Left ventricle myocardium inferior (tissue), 1 donor: ENCODE measurements around the gene NINL. TPM values are rescaled to one million over a fixed set of nuclear protein-coding genes. Genes with fewer than 3 reads are reported as not detected.

Source experiments
- DNase-seq: peaks from one replicate; pipeline ENCODE4 v3.0.0-alpha.2; 2020
- H3K27ac ChIP-seq: fragments of 200-600 bp; replicated peaks from 2 replicates; pipeline ENCODE4 v1.8.0; 2021
- H3K27me3 ChIP-seq: fragments of 200-600 bp; 2 replicates; pipeline ENCODE4 v1.8.0; 2021; ENCODE audit warnings: low read depth
- H3K36me3 ChIP-seq: fragments of 200-600 bp; 2 replicates; pipeline ENCODE4 v1.8.0; 2021
- H3K4me1 ChIP-seq: fragments of 200-600 bp; 2 replicates; pipeline ENCODE4 v1.8.0; 2021
- H3K4me3 ChIP-seq: fragments of 200-600 bp; 2 replicates; pipeline ENCODE4 v1.8.0; 2021; ENCODE audit warnings: mild to moderate bottlenecking, moderate library complexity
- H3K9me3 ChIP-seq: fragments of 200-600 bp; replicated peaks from 2 replicates; pipeline ENCODE4 v1.8.0; 2021
- CTCF ChIP-seq: fragments of 200-600 bp; IDR thresholded peaks from 2 replicates; pipeline ENCODE4 v1.8.0; 2021; ENCODE audit warnings: antibody characterized with exemption, mild to moderate bottlenecking, borderline replicate concordance
- intact Hi-C: fragments of 100-400 bp; cut with micrococcal nuclease; formaldehyde crosslinking; loops from one replicate; pipeline ENCODE4 v1.11.0; 2022
- total RNA-seq: library from RNA; stranded (reverse); fragmentation: NEBNext Ultra II Directional; extraction: Animal tissue kit (Norgen Biotek cat#: 25700); gene quantifications from one replicate; pipeline ENCODE4 v1.2.1, GENCODE V29; 2021
- donor health status: DM: no; HTN: yes; CAD: no; lungs with severe emphysema.

NINL gene
- total RNA-seq, 1 donor from 2014 or later = 1.8 TPM

GRCh38 chr20:25537890-25538289 is 47.4 kb downstream of the NINL start:
- H3K27ac ChIP-seq = peak overlapping the region; percentile 86
- no peak for DNase-seq
- H3K36me3 ChIP-seq = no peaks in the 10 kb centered on the region
- peak overlapping the region; percentile 69 for H3K4me3 ChIP-seq
- H3K4me1 ChIP-seq = peaks cover 70% of the 10 kb centered on the region
- intact Hi-C loops = no loop called here
- no peak for TF ChIP-seq CTCF
- H3K9me3 ChIP-seq = no peaks in the 10 kb centered on the region
- no peaks in the 10 kb centered on the region for H3K27me3 ChIP-seq

GRCh38 chr20:25535762-25536161 is 49.6 kb downstream of the NINL start:
- Histone ChIP-seq H3K4me1 (peaks cover 84% of the 10 kb centered on the region), H3K4me3 (no peak overlapping the region), H3K27ac (peak overlapping the region; percentile 78), H3K27me3 (no peaks in the 10 kb centered on the region), H3K9me3 (no peaks in the 10 kb centered on the region), H3K36me3 (no peaks in the 10 kb centered on the region)
- TF ChIP-seq CTCF = no peak
- no peak for DNase-seq
- intact Hi-C loops = no loop called here

GRCh38 chr20:25534845-25535244 is 50.5 kb downstream of the NINL start:
- H3K27ac ChIP-seq = peak overlapping the region; percentile 78
- H3K36me3 ChIP-seq = no peaks in the 10 kb centered on the region
- peaks cover 77% of the 10 kb centered on the region for H3K4me1 ChIP-seq
- H3K9me3 ChIP-seq = no peaks in the 10 kb centered on the region
- H3K4me3 ChIP-seq = no peak overlapping the region
- DNase-seq = no peak
- no peaks in the 10 kb centered on the region for H3K27me3 ChIP-seq
- TF ChIP-seq CTCF = no peak
- intact Hi-C loops = no loop called here

GRCh38 chr20:25533920-25534700 is 51.2 kb downstream of the NINL start:
- no peaks in the 10 kb centered on the region for H3K36me3 ChIP-seq
- no peak for TF ChIP-seq CTCF
- peak overlapping the region; percentile 9 for H3K4me3 ChIP-seq
- intact Hi-C loops = no loop called here
- H3K4me1 ChIP-seq = peaks cover 70% of the 10 kb centered on the region
- H3K9me3 ChIP-seq = no peaks in the 10 kb centered on the region
- no peaks in the 10 kb centered on the region for H3K27me3 ChIP-seq
- no peak for DNase-seq
- H3K27ac ChIP-seq = peak overlapping the region; percentile 78

- intact Hi-C loops = no loop called here
- no peak for TF ChIP-seq CTCF
- H3K9me3 ChIP-seq = no peaks in the 10 kb centered on the region
- peak overlapping the region; percentile 32 for H3K4me3 ChIP-seq
- no peaks in the 10 kb centered on the region for H3K27me3 ChIP-seq
- H3K4me1 ChIP-seq = peaks cover 58% of the 10 kb centered on the region
- H3K27ac ChIP-seq = peak overlapping the region; percentile 78
- DNase-seq = no peak
- H3K36me3 ChIP-seq = no peaks in the 10 kb centered on the region
Measured at GRCh38 chr20:25532971-25533391, 52.4 kb downstream of the NINL start.
